NB4 (cell line): ENCODE data around the gene UBE2V1.
"Not testable (repeated sequence)": the region's sequence is repeated elsewhere in the genome, so short reads cannot be mapped to it uniquely, and the experiment has no call there.

Experiments used
- DNase-seq: peaks from one replicate; pipeline ENCODE4 v3.0.0; 2010; ENCODE audit warnings: low read depth
- H3K4me3 ChIP-seq: one replicate; pipeline ENCODE4 v1.5.1; 2011; ENCODE audit warnings: mild to moderate bottlenecking, low read depth, low read length, moderate library complexity
- MAX ChIP-seq: IDR thresholded peaks from 2 replicates; pipeline ENCODE4 v1.6.1; 2011; ENCODE audit warnings: low read depth, low read length
- MYC ChIP-seq: IDR thresholded peaks from 2 replicates; pipeline ENCODE4 v1.6.1; 2011; ENCODE audit warnings: low read depth, low read length
- POLR2A ChIP-seq: IDR thresholded peaks from 2 replicates; pipeline ENCODE4 v1.6.1; 2011; ENCODE audit warnings: mild to moderate bottlenecking; ENCODE audit not compliant: insufficient read length; ENCODE audit errors: extremely low read depth
- TF ChIP-seq, protein P1 (sequence below): IDR thresholded peaks from one replicate; pipeline ENCODE4 v1.5.1; 2012; ENCODE audit warnings: low read depth, low read length

The UBE2V1 gene

DNA sequence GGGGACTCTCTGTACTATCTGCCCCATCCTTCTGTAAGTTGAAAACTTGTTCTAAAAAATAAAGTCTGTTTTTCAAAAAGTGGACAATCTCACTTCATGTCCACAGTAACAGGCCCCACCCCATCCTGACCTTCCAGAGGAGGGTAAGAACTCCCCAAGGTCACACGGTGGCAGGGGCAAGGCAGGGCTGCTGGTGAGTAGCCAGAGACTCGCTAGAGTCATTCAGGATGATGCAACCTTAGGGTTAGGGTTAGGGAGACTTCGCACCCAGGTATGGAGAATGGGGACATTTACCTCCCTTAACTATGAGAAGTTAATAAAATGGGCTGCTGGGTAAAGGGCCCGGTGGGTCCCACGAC is 25.1 kb upstream of the UBE2V1 start:
- TF ChIP-seq MYC (no peak), MAX (no peak), POLR2A (no peak)
- TF ChIP-seq, protein P1, sequence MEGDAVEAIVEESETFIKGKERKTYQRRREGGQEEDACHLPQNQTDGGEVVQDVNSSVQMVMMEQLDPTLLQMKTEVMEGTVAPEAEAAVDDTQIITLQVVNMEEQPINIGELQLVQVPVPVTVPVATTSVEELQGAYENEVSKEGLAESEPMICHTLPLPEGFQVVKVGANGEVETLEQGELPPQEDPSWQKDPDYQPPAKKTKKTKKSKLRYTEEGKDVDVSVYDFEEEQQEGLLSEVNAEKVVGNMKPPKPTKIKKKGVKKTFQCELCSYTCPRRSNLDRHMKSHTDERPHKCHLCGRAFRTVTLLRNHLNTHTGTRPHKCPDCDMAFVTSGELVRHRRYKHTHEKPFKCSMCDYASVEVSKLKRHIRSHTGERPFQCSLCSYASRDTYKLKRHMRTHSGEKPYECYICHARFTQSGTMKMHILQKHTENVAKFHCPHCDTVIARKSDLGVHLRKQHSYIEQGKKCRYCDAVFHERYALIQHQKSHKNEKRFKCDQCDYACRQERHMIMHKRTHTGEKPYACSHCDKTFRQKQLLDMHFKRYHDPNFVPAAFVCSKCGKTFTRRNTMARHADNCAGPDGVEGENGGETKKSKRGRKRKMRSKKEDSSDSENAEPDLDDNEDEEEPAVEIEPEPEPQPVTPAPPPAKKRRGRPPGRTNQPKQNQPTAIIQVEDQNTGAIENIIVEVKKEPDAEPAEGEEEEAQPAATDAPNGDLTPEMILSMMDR: no peak
- no peak overlapping the region for H3K4me3 ChIP-seq
- DNase-seq: no peak

- H3K4me3 ChIP-seq, DNase-seq: not testable (repeated sequence)
Observed at GRCh38 chr20:50137702-50138101, 24.8 kb upstream of the UBE2V1 start.

- no peak overlapping the region for H3K4me3 ChIP-seq
- no peak for DNase-seq
- TF ChIP-seq, protein P1: no peak
- TF ChIP-seq POLR2A: no peak
- no peak for TF ChIP-seq MAX
Observed at GRCh38 chr20:50136822-50137599, 24.1 kb upstream of the UBE2V1 start.

- not testable (repeated sequence) for DNase-seq, H3K4me3 ChIP-seq
Observed at GRCh38 chr20:50135157-50135556, 22.2 kb upstream of the UBE2V1 start.

- no peak for DNase-seq
- H3K4me3 ChIP-seq: no peak overlapping the region
- TF ChIP-seq, protein P1: no peak
- TF ChIP-seq MAX (no peak), MYC (no peak), POLR2A (no peak)
Observed at GRCh38 chr20:50133474-50134217, 20.7 kb upstream of the UBE2V1 start.

GRCh38 chr20:50133041-50133440 is 20.1 kb upstream of the UBE2V1 start:
- TF ChIP-seq, protein P1: no peak
- no peak for TF ChIP-seq MAX
- no peak for TF ChIP-seq MYC
- no peak for TF ChIP-seq POLR2A

GRCh38 chr20:50130995-50131394 is 18.0 kb upstream of the UBE2V1 start:
- H3K4me3 ChIP-seq: no peak overlapping the region
- TF ChIP-seq, protein P1: no peak
- TF ChIP-seq POLR2A: no peak
- TF ChIP-seq MYC: no peak
- TF ChIP-seq MAX: no peak
- DNase-seq: no peak

More at GRCh38 chr20:50133041-50133440, 20.1 kb upstream of the UBE2V1 start:
- no peak for DNase-seq
- H3K4me3 ChIP-seq: no peak overlapping the region
